Stimulated activated CD4-positive, alpha-beta T cell treated with anti-CD3 and anti-CD28 coated beads, Interleukin-4, amount 100 ng/mL, for 24 hours (primary cell): Measurements from ENCODE around the gene CTDSP2.
"Not testable (repeated sequence)": the region's sequence is repeated elsewhere in the genome, so short reads cannot be mapped to it uniquely, and the experiment has no call there.

Experiments used
- DNase-seq: peaks from one replicate; pipeline ENCODE4 v3.0.0-alpha.2; 2020

CTDSP2 gene

DNA sequence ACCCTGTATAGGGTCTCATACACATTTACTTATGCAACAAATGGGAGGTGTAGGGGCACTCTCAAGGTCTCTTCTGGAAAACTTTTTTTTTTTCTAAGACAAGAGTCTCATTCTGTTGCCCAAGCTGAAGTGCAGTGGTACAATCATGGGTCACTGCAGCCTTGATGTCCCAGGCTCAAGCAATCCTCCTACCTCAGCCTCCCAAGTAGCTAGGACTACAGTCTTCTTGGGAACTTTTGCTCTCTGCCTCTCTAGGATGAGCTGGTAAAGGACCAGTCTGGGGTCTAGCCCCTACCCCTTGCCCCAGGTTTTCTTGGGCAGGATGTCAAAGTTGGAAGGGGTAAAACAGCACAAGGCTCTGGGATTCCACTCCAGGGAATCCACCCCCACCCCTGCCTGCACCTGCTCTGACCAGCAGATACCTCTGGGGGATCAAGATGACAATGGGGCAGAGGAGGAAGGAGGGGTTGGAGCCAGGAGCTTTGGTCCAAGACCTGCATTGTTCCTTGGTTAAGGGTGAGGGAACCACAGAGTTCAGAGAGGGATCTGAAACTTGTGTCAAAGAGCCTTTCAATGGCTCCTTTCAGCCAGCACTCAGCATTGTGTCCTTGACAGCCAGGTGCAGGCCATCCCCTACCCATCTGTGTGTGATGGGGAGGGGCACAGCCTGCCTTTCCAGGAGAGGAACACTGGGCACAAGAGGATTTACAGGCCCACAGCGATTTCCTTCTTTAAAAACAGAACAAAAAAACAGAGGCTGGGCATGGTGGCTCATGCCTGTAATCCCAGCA is 12.2 kb downstream of the CTDSP2 start:
- DNase-seq = no peak

DNA sequence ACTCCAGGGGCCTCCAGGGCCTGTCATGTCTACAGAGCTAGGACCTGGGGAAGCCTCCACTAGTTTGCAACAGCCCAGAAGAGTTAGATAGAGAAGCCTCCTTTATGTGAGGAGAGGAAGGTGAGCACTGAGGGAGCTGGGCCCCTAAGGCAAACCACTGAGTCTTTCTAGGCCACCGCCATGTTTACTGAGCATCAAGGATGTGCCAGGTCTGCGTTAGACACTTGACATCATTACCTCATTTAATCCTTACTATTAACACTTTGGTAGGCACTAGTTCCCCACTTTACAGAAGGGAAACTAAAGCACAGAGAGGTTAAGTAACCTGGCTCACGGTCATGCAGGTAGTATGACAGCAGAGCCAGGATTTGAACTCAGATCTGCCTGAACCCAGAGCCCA is 12.9 kb downstream of the CTDSP2 start:
- no peak for DNase-seq

DNA sequence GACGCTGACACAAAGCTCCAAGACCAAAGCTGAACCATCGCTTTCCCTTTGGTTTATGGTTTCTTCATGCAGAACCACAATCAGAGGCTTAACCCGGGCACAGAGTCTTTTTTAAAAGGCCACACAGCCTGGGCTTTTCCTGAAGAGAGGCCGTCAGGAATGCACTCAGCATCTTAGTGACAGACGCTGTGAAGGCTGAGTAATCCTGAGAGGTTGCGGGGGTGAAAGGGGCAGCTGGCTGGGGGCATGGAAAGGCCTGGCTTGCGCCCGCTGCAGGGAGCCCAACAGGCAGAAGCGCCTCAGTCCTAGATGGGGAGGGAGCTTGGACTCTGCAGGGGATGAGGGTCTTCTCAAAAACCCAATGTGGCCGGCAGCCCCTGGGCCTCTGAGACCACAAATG is 13.6 kb downstream of the CTDSP2 start:
- no peak for DNase-seq

DNA sequence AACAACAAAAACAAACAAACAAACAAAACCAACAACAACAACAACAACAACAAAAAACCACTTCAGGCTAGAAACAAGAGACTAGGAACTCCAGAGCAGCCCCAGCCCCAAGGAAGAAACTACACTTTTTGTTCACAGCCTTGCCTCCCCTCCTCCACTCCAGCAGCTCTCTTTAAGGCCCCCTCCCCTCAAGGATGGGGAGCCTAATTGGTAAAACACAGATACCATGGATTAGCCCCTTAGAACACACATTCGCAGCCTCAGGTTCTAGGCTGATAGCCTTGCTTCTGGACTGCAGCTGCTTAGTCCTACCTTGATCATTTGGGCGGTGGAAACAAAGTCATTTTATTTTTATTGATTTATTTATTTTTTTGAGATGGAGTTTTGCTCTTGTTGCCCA is 16.1 kb downstream of the CTDSP2 start:
- DNase-seq = no peak

DNA sequence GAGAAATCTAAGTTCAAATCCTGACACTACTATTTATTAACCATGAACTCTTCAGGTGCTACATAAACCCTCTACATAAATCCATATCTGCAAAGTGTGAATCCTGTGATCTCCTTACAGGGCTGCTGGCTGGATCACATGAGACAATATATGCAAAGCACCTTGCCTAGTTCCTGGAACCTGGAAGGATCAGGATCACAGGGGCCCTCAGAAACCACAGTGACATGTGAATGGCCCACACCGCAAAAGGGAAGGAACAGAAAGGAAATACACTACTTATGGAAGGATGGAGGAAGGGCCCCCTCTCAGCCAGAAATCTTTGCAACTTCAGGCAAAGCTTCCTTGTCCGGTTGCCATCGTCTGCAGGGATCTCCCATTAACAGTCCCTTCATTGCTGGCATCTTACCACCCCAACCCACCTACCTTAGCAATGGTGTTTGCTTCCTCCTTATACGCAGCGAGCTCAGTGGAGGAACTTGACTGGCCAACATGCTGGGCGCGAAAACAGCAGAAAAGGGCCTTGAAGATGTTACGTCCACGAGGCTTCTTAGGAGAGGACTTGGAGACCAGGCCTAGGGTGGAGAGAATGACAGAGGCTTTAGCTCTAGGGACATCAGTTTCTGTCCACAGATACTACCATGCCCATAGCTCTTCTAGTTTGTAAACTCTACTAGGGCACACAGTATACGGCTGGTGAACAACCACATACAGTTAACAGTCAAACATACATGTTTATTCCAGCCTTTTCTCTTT is 17.3 kb downstream of the CTDSP2 start:
- DNase-seq = no peak

DNA sequence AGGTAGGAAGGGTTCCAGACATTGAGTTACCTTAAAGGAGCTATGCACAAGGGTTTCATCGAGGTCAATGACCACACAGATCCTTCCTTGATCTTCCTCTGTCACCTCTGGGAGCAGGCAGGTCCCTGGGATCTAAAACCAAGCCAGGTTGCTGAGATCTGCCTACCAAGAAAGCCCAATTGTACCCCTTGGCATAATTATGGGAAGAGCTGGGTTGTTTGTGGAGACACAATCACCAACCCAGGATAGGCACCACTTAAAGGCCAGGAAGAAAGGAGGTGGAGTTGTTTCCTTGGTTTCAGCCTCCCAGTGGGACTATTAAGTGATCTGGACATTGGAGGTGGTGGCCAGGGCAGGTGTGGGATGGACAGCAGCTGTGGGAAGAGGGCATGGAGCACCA is 19.6 kb downstream of the CTDSP2 start:
- no peak for DNase-seq

DNA sequence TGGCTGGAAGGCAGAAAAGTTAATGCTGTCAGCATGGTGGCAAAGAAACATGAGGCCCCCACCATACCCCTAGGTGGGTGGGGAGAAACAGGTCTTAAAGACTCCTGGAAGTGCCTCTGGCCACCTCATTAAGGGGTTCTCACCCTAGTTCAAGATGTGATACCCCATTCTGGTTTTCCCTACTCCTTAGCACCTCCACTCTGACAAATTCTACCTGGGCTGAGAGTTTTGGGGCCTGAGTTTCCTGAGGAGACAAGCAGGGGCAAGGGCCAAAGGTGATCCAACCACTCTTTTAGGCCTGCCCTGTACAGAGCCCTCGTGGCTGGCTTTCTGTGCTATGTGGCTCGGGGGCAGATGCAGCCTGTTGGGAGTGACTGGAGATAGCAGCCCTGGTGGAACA is 20.1 kb downstream of the CTDSP2 start:
- DNase-seq = no peak

DNA sequence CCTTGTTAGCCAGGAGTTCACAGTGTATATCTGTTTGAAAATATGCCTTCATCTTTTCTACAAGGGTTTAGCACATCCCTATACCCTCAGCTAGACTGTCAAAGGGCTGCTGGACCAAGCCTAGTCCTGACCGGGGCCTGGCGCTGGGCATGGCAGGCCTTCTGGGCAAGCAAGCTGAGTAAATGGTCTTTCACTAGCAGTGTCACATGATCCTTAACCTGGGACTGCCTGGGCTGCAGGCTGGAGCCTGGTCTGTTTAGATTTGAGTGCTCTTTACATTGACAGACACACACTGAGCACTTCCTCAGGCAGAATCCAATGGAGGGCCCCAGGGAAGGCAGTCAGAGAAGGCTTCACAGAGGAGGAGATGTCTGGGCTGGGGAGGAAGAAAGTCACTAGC is 21.1 kb downstream of the CTDSP2 start:
- DNase-seq = no peak

DNA sequence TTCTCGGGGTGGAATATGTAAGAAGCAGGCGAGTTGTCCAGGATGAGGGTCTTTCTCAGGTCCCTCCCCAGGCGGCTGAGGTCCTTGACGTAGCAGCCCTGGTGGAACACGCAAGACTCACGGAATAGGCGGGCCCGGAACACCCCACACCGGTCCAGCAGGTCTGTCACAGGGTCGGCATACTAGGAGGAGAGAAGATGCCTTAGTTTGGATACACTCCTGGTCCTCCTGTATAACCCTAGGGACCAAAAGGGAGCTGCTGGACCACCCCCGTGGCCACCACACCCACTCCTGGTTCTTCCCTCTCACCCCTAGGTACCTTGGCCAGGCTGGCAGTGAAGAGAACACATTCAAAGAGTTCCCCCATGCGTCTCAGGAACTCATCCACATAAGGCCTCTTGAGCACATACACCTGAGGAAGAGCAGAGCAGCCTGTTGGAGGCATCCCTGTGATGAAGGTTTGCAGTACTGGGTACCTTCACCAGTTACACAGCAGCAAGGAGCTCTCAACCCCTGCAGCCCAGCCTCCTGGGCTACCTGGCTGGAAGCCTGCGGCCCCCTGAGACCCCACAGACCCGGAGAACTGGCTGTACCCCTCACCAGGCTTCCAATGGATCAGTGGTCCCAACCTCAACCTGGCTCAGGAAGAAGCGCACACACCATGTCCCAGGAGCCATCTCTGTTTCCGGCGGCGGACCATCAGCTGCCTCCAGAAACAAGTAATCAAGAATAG is 22.5 kb downstream of the CTDSP2 start:
- no peak for DNase-seq

DNA sequence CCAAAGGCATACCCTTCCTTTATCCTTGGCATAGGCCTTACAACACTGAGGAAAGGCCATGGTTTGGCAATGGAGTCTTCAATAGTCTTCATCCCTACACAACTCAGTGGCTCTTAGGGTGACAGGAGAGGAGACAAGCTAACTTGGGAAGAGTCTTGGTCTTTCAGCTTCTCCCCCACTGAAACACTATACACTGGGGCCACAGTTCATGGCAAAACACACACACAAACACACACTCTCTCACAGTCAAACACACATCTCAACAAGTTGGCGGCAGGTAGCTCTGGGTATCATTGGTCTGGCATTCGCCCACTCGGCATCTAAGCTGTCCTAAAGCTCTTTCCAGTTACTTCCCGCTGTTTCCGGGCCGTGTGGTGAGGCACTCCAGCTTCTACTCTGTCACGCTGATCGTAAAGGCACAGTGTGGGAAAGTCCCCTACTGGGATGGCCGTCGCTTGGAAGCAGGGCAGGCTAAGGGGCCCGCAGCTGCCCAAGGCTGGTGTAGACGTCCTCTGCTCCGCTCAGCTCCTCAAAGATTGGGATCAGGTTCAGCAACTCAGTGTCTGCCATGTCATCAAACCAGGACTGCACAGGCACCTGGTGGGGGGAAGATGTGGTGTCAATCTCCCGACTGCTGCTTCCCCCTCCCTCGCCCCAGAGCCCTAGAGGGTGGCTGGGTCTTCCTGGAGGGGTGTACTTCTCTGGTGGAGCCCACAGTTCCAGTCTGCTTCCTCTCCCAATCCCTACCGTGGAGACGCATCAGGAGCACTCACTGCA is 23.2 kb downstream of the CTDSP2 start:
- no peak for DNase-seq

DNA sequence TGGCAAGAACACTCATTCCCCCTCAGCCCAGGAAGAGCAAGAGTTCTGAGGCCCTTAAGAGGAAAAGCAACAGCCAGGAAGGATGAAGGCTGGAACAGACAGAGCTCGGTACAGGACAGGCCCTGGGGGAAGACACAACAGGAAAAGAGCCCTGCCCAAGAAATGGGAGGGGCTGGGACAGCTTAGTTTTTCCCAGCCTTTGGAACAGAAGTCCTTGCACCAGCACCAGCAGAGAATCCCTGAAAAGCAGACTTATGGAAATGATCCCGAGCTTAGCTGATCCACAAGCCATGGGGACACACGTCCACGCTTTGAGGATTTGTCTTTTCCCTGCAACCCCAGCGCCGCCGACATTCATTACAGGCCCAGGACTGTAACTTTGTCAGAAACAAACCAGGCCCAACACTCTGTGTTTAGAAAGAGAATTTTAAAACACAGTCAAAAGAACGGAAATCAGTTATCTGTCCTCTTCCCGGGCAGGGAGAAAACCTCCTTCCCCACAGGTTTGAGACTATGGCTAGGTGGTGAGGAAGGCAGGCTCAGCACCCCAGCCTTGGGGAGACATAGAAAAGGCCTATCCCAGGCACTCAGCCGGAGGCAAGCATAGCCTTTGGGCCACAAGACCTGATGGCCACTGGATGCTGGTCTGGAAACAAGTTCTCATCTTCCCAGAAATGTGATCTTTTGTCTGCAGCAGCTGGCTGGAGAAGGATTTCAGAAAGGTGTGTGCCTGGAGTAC is 24.0 kb downstream of the CTDSP2 start:
- DNase-seq = no peak

DNA sequence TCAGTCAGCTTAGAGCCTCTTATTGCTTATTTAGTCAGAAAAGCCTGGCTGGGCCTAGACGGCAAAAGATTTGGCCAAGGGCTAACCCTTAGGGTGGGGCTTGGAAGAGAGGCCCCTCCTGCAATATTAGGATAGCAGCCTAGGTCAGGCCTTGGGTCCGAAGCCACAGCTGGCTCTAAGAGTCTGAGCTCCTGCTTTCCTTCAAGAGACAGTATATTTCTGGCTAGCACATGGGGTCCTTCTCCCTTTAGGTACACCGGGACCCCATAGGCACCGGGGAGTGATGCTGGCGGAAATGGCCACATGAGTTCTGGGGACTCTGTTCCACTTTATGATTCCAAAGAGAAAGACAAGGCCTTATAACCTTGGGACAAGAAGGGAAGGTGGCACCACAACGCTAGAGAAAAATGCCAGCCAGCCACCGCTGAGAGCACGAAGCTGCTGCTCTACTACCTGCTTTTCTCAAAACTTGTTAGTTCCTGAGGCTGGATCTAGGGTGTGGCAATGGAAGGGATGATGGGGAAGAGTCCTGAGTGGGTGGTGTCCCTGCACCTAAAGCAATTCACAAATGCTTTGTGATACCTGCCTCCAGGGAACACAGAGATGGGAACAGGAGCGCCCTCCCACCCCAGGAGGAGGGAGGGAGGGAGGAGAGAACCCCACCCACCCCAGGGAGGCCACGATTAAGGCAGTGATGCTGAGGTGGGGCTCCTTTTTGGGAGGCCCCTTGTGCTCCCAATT is 24.9 kb downstream of the CTDSP2 start:
- DNase-seq = no peak

DNA sequence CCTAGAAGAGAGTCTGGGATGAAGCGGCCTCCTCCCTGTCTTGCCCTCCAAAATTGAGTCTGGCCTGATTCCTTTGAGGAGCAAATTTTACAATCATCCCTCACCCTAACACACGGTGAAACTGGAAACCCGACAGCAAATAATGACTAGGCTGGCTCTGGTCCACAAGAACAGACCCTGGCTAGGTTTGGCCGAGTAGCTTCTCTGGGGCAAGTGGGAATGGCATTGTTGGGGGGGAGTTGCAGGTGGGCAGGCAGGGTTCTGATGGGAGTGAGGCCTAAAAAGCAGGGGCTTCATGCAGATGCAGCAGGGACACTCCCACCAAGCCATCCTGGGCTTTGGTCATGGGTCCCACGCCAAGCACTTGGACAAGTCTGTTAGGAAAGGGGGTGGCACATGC is 25.5 kb downstream of the CTDSP2 start:
- not testable (repeated sequence) for DNase-seq

DNA sequence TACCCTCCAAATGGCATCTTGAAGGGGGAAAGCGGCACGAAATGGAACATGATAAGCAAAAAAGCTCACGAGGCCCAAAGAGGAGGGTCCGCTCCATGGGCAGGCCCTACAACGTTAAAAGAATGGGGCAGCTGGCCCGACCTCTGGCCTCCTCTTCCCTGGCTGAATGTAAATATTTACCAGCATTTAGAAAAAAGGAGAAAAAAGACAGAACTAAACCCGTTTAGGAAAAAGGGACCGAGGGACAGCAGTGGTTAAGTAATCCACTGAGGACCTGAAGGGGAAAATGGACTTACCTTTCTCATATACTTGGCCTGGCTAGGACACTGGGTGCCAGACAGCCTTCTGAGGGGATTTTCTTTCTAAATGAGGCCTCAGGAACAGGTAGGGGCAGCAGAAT is 26.4 kb downstream of the CTDSP2 start:
- not testable (repeated sequence) for DNase-seq

DNA sequence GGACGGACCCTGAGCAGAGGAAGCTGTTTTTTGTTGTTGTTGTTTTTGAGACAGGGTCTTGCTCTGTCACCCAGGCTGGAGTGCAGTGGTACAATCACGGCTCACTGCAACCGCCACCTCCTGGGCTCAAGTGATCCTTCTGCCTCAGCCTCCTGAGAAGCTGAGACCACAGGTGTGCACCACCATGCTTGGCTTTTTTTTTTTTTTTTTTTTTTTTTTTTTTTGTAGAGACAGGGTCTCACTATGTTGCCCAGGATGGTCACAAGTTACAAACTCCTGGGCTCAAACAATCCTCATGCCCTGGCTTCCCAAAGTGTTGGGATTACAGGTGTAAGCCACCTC is 28.6 kb downstream of the CTDSP2 start:
- DNase-seq = not testable (repeated sequence)

DNA sequence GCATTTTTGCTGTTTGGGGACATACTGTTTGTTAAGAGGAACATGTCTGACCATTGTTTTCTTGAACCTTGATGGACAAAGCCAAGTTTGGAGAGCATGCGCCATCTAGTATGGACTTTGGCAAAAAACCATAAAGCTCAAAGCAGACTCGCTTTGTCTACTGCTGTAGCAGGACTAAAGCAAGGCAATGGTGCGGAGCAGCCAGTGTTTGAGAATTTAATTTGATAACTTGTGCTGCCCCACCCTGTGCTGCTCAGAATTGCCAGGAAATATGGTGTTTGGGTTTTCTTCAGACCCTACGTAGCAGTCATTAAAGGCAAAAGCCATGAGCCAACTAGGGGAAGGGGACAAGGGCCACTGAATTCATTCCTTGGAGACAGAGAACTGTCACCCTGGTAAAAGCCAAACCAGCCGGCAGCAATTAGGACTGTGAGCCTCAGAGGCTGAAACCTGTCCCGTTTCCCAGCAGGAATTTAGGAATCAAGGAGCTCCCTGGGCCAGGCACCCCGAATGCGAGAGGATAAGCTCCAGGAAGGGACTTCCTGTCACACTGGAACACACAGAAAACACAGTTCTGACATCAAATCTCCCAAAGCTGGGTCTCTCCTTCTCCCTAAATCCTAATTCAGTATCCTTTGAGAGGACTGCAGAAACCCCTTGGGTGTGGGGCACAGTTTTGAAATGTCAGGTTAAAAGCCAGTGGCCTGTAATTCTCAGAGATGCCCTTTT is 29.1 kb downstream of the CTDSP2 start:
- no peak for DNase-seq

DNA sequence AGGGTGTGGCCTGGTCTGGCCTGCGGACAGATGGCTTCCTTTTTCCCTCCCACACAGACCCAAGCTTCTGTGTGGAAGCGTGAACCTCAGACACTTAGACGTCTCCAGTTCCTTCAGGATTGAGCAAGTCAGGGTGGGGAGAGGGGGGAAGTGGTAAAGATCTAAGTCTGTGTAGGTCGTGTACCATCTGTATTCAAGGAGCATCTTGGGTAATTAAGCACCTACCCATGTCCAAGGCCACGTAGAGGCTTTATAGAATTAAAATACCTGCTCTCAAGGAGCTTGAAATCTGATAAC is 29.7 kb downstream of the CTDSP2 start:
- DNase-seq = no peak

DNA sequence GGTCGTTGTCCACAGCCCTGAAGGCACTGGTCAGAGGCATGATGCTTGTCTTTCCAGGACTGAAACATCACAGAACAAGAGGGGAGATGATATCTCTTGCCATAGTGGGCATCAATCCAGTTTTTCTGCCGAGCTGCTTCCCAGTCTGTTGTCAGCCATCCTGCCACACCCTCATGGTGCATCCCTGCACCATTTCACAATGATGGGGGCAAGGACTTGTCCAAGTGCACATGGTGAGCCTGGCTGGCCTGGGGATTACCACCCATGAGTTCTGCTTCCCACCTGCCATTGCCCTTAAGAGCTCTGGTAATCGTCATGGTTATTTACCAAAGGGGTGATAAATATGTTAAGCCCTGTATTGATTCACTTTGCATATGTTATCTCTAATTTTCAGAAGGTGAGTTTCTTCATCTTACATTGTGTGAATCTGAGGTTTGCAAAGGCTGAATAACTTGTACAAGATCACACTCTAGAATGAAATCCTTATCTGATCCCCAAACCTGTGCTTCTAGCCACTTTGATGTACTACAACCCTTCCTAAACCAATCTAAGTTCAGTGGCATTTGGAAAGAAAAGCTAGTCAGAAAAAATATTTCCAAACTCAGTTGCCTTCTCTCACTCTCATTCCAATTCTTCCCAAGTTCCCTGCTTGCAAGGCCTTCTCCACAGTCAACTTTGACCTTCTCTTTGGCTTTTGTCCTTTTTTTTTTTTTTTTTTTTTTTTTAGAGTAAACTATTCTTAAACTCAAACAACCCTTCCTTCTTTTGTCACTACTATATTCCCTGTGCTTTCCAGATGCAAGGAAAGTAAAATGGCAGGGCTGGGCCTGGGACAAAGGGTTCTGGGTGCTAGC is 30.3 kb downstream of the CTDSP2 start:
- no peak for DNase-seq

DNA sequence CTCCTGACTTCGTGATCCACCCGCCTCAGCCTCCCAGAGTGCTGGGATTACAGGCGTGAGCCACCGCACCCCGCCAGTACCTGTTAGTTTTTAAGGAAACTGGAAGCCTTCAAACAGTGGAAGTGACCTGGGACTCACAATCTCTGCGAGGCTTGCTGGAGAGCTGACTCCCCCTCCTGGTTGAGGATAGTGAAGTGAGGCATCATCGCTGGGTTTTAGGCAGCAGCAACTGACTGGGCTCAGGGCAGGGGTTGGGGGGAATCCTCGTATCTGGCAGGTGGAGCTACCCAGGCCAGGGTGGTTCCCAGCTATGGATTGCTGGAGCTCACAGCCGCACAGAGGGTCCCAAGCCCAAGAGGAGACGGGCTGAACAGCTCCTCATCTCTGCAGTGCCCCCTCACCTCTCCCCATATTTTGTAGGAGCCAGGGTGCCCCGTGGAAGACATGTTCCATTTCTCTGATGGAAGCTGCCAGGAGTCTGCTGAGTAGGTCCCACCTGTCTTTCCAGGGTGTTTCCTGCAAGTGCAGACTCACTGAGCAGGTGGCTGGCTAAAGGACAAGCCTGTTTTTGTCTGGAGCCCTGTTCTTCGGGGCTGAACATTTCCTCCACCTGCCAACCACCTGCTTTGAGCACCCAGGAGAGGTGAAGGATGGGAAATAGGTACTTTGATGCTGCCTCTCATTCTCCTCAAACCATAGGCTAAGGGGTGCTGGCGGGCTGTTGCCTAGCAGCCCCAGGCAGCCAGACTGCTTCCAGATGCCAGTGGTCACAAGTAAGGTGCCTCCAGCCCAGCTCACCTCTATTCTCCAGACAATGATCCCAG is 31.1 kb downstream of the CTDSP2 start:
- no peak for DNase-seq
